ENCODE results near the gene R3HDM2. TPM values are rescaled to one million over a fixed set of nuclear protein-coding genes. Genes with fewer than 3 reads are reported as not detected.
"Not testable (repeated sequence)": the region's sequence is repeated elsewhere in the genome, so short reads cannot be mapped to it uniquely, and the experiment has no call there.

R3HDM2 gene
- total and polyA plus RNA-seq, 4 donors: 11.3 to 75.4 (median 39.2) TPM

DNA sequence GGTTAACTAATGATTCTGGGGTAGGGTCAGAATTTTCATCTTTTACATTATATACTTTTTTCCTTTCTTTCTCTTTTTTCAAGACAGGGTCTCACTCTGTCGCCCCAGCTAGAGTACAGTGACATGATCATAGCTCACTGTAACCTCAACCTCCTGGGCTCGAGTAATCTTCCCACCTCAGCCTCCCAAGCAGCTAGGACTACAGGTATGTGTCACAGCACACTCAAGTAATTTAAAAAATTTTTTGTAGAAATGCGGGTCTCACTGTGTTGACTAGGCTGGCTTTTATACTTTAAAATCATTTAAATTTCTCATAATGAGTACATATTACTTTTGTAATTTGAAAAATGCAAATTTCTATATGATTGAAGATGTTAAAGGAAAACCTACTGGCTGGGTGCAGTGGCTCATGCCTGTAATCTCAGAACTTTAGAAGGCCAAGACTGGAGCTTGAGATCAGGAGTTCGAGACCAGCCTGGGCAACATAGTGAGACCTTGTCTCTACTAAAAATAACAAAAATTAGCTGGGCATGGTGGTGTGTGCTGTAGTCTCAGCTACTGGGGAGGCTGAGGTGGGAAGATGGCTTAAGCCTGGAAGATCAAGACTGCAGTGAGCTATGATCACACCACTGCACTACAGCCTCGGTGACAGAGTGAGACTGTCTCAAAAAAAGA, 25.7 kb downstream of the R3HDM2 start:
- intact Hi-C loops (cut with DNase I): no loop called here
- Histone ChIP-seq H3K36me3 (ENCODE audit: control insufficient read depth in 1 of 2, insufficient read depth in 2 of 2, low read length in 1 of 2) (no peaks in the 10 kb centered on the region), H3K27ac (ENCODE audit: low read depth in 1 of 2, low read length in 2 of 2) (no peak overlapping the region), H3K9me3 (ENCODE audit: control insufficient read depth, low read length) (no peaks in the 10 kb centered on the region), H3K4me3 (ENCODE audit: low read length in 2 of 2) (no peak overlapping the region), H3K27me3 (ENCODE audit: control insufficient read depth in 1 of 2, insufficient read depth in 2 of 2, low read length in 1 of 2) (no peaks in the 10 kb centered on the region), H3K4me1 (ENCODE audit: control insufficient read depth in 1 of 2, insufficient read depth in 2 of 2, low read length in 2 of 2) (peaks cover 0 to 3% of the 10 kb centered on the region in 2 donors)
- DNase-seq: no peak
- ATAC-seq (ENCODE audit: low FRiP score): no peak
- 92 to 96% methylated on average over 5 of the region's 5 CpGs for WGBS, 2 donors

DNA sequence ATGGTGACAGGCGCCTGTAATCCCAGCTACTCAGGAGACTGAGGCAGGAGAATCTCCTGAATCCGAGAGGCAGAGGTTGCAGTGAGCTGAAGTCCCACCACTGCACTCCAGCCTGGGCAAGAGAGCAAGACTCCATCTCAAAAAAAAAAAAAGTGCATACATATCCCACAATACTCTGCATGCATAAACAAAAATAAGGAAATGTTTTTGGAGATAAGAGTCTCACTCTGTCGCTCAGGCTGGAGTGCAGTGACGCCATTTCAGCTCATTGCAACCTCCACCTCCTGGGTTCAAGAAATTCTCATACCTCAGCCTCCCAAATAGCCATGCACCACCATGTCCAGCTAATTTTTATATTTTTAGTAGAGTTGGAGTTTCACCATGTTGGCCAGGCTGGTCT, 28.7 kb downstream of the R3HDM2 start:
- DNase-seq; H3K27ac ChIP-seq (ENCODE audit: low read depth in 1 of 2, low read length in 2 of 2); H3K36me3 ChIP-seq (ENCODE audit: control insufficient read depth in 1 of 2, insufficient read depth in 2 of 2, low read length in 1 of 2); H3K4me1 ChIP-seq (ENCODE audit: control insufficient read depth in 1 of 2, insufficient read depth in 2 of 2, low read length in 2 of 2); H3K27me3 ChIP-seq (ENCODE audit: control insufficient read depth in 1 of 2, insufficient read depth in 2 of 2, low read length in 1 of 2); intact Hi-C loops (cut with DNase I); ATAC-seq (ENCODE audit: low FRiP score); H3K4me3 ChIP-seq (ENCODE audit: low read length in 2 of 2); H3K9me3 ChIP-seq (ENCODE audit: control insufficient read depth, low read length): not testable (repeated sequence)
- WGBS, 2 donors: 95% methylated on average over 4 of the region's 4 CpGs

DNA sequence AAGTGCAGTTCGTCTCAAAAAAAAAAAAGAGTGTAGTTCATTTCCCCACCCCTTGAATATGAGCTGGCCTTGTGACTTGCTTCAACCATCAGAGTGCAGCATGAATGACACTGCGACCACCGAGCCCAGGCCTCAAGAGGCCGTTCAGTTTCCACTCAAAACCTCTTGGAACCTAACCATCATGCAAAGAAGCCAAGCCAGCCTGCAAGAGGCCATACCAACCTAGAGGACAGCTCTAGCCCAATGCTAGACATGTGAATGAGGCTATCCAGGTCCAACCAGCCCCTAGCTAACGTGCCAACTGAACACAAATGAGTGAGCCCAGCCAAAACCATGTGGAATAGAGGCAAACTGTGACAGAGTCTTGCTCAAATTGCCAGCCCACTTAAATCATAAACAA, 29.7 kb downstream of the R3HDM2 start:
- intact Hi-C loops (cut with DNase I): no loop called here
- no peak for ATAC-seq (ENCODE audit: low FRiP score)
- Histone ChIP-seq H3K27me3 (ENCODE audit: control insufficient read depth in 1 of 2, insufficient read depth in 2 of 2, low read length in 1 of 2) (no peaks in the 10 kb centered on the region), H3K27ac (ENCODE audit: low read depth in 1 of 2, low read length in 2 of 2) (no peak overlapping the region), H3K36me3 (ENCODE audit: control insufficient read depth in 1 of 2, insufficient read depth in 2 of 2, low read length in 1 of 2) (no peaks in the 10 kb centered on the region), H3K4me1 (ENCODE audit: control insufficient read depth in 1 of 2, insufficient read depth in 2 of 2, low read length in 2 of 2) (peaks cover 0 to 5% of the 10 kb centered on the region in 2 donors), H3K4me3 (ENCODE audit: low read length in 2 of 2) (no peak overlapping the region), H3K9me3 (ENCODE audit: control insufficient read depth, low read length) (no peaks in the 10 kb centered on the region)
- 15 to 17% methylated on average over 5 of the region's 5 CpGs for WGBS, 2 donors
- DNase-seq: no peak

DNA sequence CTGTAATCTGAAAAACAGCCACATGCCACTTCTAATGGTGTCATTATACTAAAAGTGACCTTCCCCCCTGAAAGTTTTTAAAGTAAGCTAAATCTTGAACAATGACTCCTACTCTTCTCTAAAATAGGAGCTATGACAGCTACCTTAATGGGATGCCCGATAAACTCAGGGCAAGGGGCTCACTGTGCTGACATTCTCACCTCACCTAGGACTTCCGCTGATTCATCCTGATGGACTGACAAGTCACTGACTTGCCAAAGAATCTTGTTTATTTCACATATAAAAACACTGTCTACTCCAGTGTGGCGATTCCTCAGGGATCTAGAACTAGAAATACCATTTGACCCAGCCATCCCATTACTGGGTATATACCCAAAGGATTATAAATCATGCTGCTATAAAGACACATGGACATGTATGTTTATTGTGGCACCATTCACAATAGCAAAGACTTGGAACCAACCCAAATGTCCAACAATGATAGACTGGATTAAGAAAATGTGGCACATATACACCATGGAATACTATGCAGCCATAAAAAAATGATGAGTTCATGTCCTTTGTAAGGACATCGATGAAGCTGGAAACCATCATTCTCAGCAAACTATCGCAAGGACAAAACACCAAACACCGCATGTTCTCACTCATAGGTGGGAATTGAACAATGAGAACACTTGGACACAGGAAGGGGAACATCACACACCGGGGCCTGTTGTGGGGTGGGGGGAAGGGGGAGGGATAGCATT, 31.0 kb downstream of the R3HDM2 start:
- H3K4me1 ChIP-seq (ENCODE audit: control insufficient read depth in 1 of 2, insufficient read depth in 2 of 2, low read length in 2 of 2); H3K27me3 ChIP-seq (ENCODE audit: control insufficient read depth in 1 of 2, insufficient read depth in 2 of 2, low read length in 1 of 2); H3K27ac ChIP-seq (ENCODE audit: low read depth in 1 of 2, low read length in 2 of 2); H3K4me3 ChIP-seq (ENCODE audit: low read length in 2 of 2); intact Hi-C loops (cut with DNase I); H3K9me3 ChIP-seq (ENCODE audit: control insufficient read depth, low read length); H3K36me3 ChIP-seq (ENCODE audit: control insufficient read depth in 1 of 2, insufficient read depth in 2 of 2, low read length in 1 of 2); ATAC-seq (ENCODE audit: low FRiP score); DNase-seq: not testable (repeated sequence)
- 89 to 92% methylated on average over 6 of the region's 7 CpGs for WGBS, 2 donors

DNA sequence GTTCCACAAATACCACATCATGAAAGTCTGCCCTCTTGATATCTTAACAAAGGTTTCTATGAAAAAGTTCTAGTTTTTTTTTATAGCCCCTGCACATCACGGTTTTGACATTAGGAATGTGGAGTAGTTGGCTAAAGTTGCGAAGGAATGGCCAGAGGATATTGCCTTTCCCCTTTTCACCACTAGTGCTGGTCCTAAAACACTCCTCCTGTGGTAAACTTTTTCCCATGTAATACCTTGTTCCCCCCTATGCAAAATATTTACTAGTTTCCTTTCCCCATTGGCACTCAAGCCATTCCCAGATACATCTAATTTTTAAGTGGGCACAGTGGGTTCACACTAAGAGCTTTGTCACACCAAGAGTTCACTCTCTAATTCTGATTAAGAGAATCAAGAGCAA, 33.4 kb downstream of the R3HDM2 start:
- no peak overlapping the region for H3K4me3 ChIP-seq (ENCODE audit: low read length in 2 of 2)
- no peaks in the 10 kb centered on the region for H3K9me3 ChIP-seq (ENCODE audit: control insufficient read depth, low read length)
- no peak overlapping the region for H3K27ac ChIP-seq (ENCODE audit: low read depth in 1 of 2, low read length in 2 of 2)
- H3K27me3 ChIP-seq (ENCODE audit: control insufficient read depth in 1 of 2, insufficient read depth in 2 of 2, low read length in 1 of 2): no peaks in the 10 kb centered on the region
- WGBS, 2 donors: 68 to 74% methylated on average over 2 of the region's 2 CpGs
- intact Hi-C loops (cut with DNase I): no loop called here
- H3K36me3 ChIP-seq (ENCODE audit: control insufficient read depth in 1 of 2, insufficient read depth in 2 of 2, low read length in 1 of 2): no peaks in the 10 kb centered on the region
- ATAC-seq (ENCODE audit: low FRiP score) (no peak), DNase-seq (no peak)
- peaks cover 0 to 5% of the 10 kb centered on the region in 2 donors for H3K4me1 ChIP-seq (ENCODE audit: control insufficient read depth in 1 of 2, insufficient read depth in 2 of 2, low read length in 2 of 2)

DNA sequence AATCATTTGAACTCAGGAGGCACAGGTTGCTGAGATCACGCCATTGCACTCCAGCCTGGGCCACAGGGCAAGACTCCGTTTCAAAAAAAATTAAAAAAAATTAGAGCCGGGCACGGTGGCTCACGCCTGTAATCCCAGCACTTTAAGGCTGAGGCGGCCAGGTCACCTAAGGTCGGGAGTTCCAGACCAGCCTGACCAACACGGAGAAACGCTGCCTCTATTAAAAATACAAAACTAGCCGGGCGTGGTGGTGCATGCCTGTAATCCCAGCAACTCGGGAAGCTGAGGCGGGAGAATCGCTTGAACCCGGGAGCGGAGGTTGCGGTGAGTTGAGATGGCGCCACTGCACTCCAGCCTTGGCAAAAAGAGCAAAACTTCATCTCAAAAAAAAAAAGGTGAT, 35.7 kb downstream of the R3HDM2 start:
- Histone ChIP-seq H3K27me3 (ENCODE audit: control insufficient read depth in 1 of 2, insufficient read depth in 2 of 2, low read length in 1 of 2) (no peaks in the 10 kb centered on the region), H3K36me3 (ENCODE audit: control insufficient read depth in 1 of 2, insufficient read depth in 2 of 2, low read length in 1 of 2) (peaks cover 0 to 2% of the 10 kb centered on the region in 2 donors), H3K27ac (ENCODE audit: low read depth in 1 of 2, low read length in 2 of 2) (no peak overlapping the region), H3K4me1 (ENCODE audit: control insufficient read depth in 1 of 2, insufficient read depth in 2 of 2, low read length in 2 of 2) (peaks cover 0 to 1% of the 10 kb centered on the region in 2 donors), H3K9me3 (ENCODE audit: control insufficient read depth, low read length) (no peaks in the 10 kb centered on the region), H3K4me3 (ENCODE audit: low read length in 2 of 2) (no peak overlapping the region)
- 95% methylated on average over 18 of the region's 18 CpGs for WGBS, 2 donors
- DNase-seq (no peak), ATAC-seq (ENCODE audit: low FRiP score) (no peak)
- intact Hi-C loops (cut with DNase I): no loop called here

DNA sequence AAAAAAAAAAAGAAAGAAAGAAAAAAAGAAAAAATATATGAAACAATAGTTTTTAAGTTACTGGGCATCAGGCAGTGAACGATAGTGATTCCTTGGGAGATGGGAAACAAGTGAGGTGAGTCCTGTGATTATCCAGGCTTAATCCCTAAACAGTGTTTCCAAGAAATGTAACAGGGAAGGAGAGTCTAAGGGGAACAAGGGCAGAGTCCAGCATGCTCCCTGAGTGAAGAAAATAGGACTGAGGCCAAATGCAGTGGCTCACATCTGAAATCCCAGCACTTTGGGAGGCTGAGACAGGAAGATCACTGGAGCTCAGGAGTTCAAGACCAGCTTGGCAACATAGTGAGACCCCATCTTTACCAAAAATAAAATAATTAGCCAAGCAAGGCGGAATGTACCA, 40.7 kb downstream of the R3HDM2 start:
- H3K4me3 ChIP-seq (ENCODE audit: low read length in 2 of 2): no peak overlapping the region
- H3K4me1 ChIP-seq (ENCODE audit: control insufficient read depth in 1 of 2, insufficient read depth in 2 of 2, low read length in 2 of 2): no peaks in the 10 kb centered on the region
- H3K9me3 ChIP-seq (ENCODE audit: control insufficient read depth, low read length): no peaks in the 10 kb centered on the region
- DNase-seq: no peak
- intact Hi-C loops (cut with DNase I): no loop called here
- 95 to 98% methylated on average over 2 of the region's 2 CpGs for WGBS, 2 donors
- peaks cover 0 to 2% of the 10 kb centered on the region in 2 donors for H3K36me3 ChIP-seq (ENCODE audit: control insufficient read depth in 1 of 2, insufficient read depth in 2 of 2, low read length in 1 of 2)
- H3K27ac ChIP-seq (ENCODE audit: low read depth in 1 of 2, low read length in 2 of 2): no peak overlapping the region
- ATAC-seq (ENCODE audit: low FRiP score): no peak
- no peaks in the 10 kb centered on the region for H3K27me3 ChIP-seq (ENCODE audit: control insufficient read depth in 1 of 2, insufficient read depth in 2 of 2, low read length in 1 of 2)

DNA sequence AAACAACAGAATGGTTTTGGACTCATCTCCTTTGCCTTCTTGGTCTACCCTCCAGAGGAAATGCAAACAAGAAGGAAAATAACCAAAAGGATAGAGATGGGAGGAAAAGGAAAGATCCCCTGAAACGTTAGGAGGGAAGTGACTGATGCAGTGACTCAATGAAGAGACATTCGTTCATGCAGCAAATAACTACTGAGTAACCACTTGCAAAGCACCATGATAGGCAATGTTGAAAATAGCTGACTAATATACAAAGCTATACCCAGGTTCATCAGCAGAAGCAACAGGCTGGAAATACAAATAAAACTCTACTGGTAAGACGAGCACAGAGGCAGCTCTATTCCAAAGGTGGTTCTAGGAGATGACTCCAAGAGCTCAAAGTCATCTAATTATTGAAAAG, 41.8 kb downstream of the R3HDM2 start:
- Histone ChIP-seq H3K27me3 (ENCODE audit: control insufficient read depth in 1 of 2, insufficient read depth in 2 of 2, low read length in 1 of 2) (no peaks in the 10 kb centered on the region), H3K36me3 (ENCODE audit: control insufficient read depth in 1 of 2, insufficient read depth in 2 of 2, low read length in 1 of 2) (peaks cover 0 to 2% of the 10 kb centered on the region in 2 donors), H3K27ac (ENCODE audit: low read depth in 1 of 2, low read length in 2 of 2) (no peak overlapping the region), H3K4me3 (ENCODE audit: low read length in 2 of 2) (no peak overlapping the region), H3K9me3 (ENCODE audit: control insufficient read depth, low read length) (no peaks in the 10 kb centered on the region), H3K4me1 (ENCODE audit: control insufficient read depth in 1 of 2, insufficient read depth in 2 of 2, low read length in 2 of 2) (no peaks in the 10 kb centered on the region)
- no peak for DNase-seq
- ATAC-seq (ENCODE audit: low FRiP score): no peak
- WGBS, 2 donors: 38 to 40% methylated on average over 3 of the region's 3 CpGs
- intact Hi-C loops (cut with DNase I): no loop called here

DNA sequence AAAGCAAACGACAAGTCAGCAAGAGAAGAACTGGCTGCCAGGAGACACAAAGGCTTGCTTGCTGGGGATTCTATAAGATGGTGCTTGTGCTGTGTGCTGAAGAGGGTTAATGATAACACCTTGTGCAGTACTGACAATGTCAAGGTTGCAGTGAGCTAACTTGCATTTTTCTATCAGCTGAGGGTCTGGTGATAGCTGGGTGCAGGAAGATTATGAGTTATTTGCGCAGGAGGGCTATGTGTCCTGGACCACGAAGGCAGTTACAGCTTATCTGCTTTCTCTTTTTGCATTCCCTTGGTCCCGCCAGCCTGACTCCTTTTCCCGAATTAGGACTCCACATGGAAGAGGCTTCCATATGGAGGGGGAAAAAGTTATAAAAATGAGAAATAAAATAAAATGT, 42.4 kb downstream of the R3HDM2 start:
- Histone ChIP-seq H3K4me1 (ENCODE audit: control insufficient read depth in 1 of 2, insufficient read depth in 2 of 2, low read length in 2 of 2) (no peaks in the 10 kb centered on the region), H3K36me3 (ENCODE audit: control insufficient read depth in 1 of 2, insufficient read depth in 2 of 2, low read length in 1 of 2) (peaks cover 0 to 2% of the 10 kb centered on the region in 2 donors), H3K27ac (ENCODE audit: low read depth in 1 of 2, low read length in 2 of 2) (no peak overlapping the region), H3K27me3 (ENCODE audit: control insufficient read depth in 1 of 2, insufficient read depth in 2 of 2, low read length in 1 of 2) (no peaks in the 10 kb centered on the region), H3K9me3 (ENCODE audit: control insufficient read depth, low read length) (no peaks in the 10 kb centered on the region), H3K4me3 (ENCODE audit: low read length in 2 of 2) (no peak overlapping the region)
- intact Hi-C loops (cut with DNase I): no loop called here
- DNase-seq (no peak), ATAC-seq (ENCODE audit: low FRiP score) (no peak)
- WGBS, 2 donors: 88 to 91% methylated on average over 5 of the region's 5 CpGs
